Fibroblast of the aortic adventitia (primary cell): ENCODE results near the gene MMD. TPM values are rescaled to one million over a fixed set of nuclear protein-coding genes. Genes with fewer than 3 reads are reported as not detected.
"Not testable (repeated sequence)": the region's sequence is repeated elsewhere in the genome, so short reads cannot be mapped to it uniquely, and the experiment has no call there.

ENCODE experiments used
- DNase-seq: peaks from one replicate; pipeline ENCODE4 v3.0.0-alpha.2; 2010; ENCODE audit warnings: low read depth
- H3K4me3 ChIP-seq: 2 replicates; pipeline ENCODE4 v1.5.1; 2011; ENCODE audit warnings: low read depth, mild to moderate bottlenecking, control low read depth, low read length, moderate library complexity
- CTCF ChIP-seq: IDR thresholded peaks from 2 replicates; pipeline ENCODE4 v1.5.1; 2011; ENCODE audit warnings: mild to moderate bottlenecking, low read length, control low read depth, inconsistent platforms; ENCODE audit not compliant: insufficient read depth
- total RNA-seq: library from RNA; depleted of rRNA; stranded (reverse); fragments of >200 nt; gene quantifications from 2 replicates; pipeline ENCODE4 v1.2.3, GENCODE V29; 2012; ENCODE audit warnings: low replicate concordance

MMD gene
- total RNA-seq, 1 donor, result 19.5 TPM

- TF ChIP-seq CTCF, result no peak
- no peak for DNase-seq
- H3K4me3 ChIP-seq, result no peak overlapping the region
Measured at GRCh38 chr17:55435408-55435807, 13.8 kb upstream of the MMD start.

- no peak for DNase-seq
- no peak overlapping the region for H3K4me3 ChIP-seq
- TF ChIP-seq CTCF, result no peak
Measured at GRCh38 chr17:55434721-55435120, 13.1 kb upstream of the MMD start.

- no peak for TF ChIP-seq CTCF
- DNase-seq, result peak; percentile 94
- no peak overlapping the region for H3K4me3 ChIP-seq
Measured at GRCh38 chr17:55433629-55434422, 12.2 kb upstream of the MMD start.

- no peak overlapping the region for H3K4me3 ChIP-seq
- DNase-seq, result no peak
- no peak for TF ChIP-seq CTCF
Measured at GRCh38 chr17:55433029-55433628, 11.5 kb upstream of the MMD start.

GRCh38 chr17:55432358-55433028, 10.9 kb upstream of the MMD start:
- no peak overlapping the region for H3K4me3 ChIP-seq
- DNase-seq, result peak; percentile 51
- no peak for TF ChIP-seq CTCF

- not testable (repeated sequence) for DNase-seq, H3K4me3 ChIP-seq
Measured at GRCh38 chr17:55431914-55432313, 10.3 kb upstream of the MMD start.
